Effector CD8-positive, alpha-beta T cell (primary cell): ENCODE measurements around the gene TMEM33.
A peak's percentile ranks its signal among the peaks of the same experiment; 100 is the strongest.
"Not testable (repeated sequence)": the region's sequence is repeated elsewhere in the genome, so short reads cannot be mapped to it uniquely, and the experiment has no call there.

Experiments used
- DNase-seq: peaks from one replicate; lab custom pipeline; 2025; lab: John Stamatoyannopoulos, UW
- total RNA-seq, 4 experiments: gene quantifications; one replicate each; lab custom pipeline; 2026; lab: John Stamatoyannopoulos, UW

The TMEM33 gene, protein sequence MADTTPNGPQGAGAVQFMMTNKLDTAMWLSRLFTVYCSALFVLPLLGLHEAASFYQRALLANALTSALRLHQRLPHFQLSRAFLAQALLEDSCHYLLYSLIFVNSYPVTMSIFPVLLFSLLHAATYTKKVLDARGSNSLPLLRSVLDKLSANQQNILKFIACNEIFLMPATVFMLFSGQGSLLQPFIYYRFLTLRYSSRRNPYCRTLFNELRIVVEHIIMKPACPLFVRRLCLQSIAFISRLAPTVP
- total RNA-seq, result 59.1 to 85.1 (median 69.7) reads per million in 4 experiments

DNA sequence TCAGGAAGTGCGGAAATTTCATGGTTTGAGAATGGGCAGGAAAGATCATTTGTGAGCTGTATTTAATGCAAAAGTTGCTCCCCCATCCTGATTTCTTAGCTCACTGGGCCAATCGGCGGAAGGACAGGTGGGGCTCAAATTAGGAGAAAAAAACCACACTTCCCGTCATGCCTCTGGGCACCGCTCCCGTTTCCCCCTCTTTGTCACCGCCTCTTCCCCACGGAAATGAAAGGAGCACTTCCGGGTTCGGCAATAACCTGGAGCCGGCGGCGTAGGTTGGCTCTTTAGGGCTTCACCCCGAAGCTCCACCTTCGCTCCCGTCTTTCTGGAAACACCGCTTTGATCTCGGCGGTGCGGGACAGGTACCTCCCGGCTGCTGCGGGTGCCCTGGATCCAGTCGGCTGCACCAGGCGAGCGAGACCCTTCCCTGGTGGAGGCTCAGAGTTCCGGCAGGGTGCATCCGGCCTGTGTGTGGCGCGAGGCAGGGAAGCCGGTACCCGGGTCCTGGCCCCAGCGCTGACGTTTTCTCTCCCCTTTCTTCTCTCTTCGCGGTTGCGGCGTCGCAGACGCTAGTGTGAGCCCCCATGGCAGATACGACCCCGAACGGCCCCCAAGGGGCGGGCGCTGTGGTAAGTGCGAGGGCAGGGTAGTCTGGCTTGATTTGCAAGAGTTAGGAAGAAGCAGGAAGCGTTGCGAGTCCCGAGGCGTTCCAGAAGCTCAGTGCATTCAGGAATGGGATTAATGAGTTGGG is at the start of gene TMEM33:
Gene TMEM33, plus strand, starts transcription at position 529 of the 751 bp plus-strand sequence. Its CDS starts 56 bp downstream, at position 585.
- DNase-seq, result peak; percentile 64

DNA sequence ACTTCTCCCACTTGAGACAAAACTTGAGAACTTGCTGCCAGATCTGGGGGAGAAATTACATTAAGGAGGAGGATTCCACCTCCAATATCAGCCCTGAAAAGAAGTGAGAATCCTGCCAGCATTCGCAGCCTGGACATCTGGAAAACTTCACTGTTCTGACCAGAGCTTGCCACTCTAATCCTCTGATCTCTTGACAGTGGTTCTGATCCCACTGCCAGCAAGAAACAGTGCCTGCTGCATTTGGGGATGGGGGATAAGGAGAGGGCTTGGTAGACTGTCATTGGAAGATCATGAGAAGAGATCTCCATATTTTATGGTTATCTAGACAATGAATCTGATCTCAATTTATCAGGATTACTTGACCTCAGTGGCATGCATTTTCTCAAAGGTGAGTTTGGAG is 49.8 kb upstream of the TMEM33 start:
- DNase-seq, result no peak

DNA sequence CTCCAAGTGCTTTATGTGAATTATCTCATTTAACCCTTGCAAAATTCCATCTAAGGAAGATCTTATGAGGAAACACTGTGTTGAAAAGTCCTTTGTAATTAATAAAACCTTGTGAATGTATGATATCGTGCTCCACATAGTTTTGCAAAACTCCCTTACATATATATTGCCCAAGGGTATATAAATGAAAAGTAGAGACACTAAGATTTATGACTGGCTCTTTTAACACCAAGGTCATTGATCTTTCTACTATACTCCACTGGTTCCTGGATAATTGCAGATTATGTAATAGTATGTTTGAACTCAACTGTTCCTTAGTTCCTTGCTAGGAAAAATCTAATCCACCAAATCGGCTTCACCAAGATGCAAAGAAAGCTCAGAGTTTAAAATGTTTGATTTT is 48.0 kb upstream of the TMEM33 start:
- no peak for DNase-seq

DNA sequence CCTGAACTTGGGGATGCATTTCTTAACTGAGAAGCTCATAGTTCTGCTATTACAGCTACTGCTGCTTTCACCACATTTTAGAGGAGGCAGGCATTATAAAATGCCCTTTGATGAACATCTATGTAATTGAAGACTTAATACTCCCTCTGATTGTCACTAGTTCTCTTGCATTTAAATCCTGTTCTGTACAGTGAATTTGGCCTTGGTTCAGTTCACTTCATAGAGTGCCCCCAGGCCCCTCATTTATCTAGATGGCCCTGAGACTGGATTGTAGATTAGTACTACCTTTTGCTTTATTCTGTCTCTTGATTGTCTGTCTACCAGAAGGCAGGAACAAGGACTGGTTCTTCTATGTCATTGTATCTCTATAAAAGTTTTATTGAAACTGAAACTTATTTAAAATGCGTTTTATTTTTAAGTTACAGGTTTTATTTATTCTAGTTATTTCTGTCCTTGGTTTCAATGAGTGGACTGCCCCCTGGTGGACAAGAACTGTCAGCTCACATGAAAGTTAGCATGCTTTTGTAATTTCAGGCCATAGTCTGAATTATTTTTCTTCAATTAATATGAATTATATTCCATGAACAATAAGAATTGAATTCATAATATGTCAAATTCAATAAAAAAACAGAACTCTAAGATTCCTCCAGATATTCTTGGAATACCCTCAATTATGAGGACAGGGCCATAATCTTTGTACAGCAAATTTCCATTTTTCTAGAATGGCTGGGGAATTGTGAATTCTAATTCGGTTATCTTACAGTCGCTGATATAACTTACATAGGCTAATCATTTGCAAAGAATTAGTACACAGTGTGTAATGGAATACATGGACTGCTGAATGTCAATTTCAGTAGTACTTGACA is 47.2 kb upstream of the TMEM33 start:
- DNase-seq, result peak; percentile 9

DNA sequence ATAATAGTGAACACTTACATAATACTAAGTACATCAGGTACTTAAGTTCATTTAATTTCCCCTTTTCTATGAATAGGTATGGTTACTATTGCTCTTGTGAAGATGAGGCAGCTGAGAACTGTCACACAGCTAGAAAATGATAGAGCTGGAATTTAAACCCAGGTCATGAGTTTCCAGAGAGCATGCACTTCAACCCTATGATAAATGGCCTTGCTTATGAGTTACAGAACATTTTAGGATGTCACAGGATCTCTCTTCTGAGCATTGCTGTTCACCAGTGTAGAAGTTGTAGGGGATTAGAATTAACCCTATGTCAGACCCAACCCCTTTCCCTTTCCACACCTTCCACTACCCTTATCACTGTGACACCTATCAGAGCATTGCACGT is 46.5 kb upstream of the TMEM33 start:
- DNase-seq, result no peak

DNA sequence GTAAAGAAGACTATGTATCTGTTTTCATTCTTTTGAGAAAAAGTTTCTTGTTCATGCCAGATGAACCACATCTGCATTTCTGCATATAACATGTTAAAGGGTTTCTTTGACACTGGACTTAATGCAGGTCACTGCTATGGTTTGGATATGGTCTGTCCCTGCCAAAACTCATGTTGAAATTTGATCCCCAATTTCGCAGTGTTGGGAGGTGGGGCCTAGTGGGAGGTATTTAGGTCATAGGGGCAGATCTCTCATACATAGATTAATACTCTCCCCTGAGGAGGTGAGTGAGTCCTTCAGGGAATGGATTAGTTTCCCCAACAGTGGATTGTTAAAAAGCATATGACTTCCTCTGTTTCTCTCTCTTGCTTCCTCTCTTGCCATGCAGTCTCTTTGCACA is 45.9 kb upstream of the TMEM33 start:
- DNase-seq, result no peak

DNA sequence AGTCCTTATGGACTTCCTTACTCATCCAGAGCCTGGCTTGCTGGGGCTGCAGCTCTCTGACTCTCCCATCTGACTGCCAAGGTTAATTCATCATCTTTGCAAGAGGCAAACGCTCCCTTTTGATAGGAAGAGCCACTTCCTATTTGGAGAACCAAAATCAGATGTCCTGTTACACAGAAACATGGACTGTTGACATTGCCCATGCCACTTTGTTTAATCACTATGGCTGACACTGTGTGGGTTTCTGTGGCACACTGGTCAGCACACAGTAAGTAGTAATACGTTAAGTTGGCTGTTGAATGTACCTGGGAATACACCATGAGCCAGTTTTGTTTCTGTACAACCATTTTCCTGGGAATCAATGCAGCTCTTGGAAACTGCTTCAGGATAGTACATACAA is 45.1 kb upstream of the TMEM33 start:
- no peak for DNase-seq

DNA sequence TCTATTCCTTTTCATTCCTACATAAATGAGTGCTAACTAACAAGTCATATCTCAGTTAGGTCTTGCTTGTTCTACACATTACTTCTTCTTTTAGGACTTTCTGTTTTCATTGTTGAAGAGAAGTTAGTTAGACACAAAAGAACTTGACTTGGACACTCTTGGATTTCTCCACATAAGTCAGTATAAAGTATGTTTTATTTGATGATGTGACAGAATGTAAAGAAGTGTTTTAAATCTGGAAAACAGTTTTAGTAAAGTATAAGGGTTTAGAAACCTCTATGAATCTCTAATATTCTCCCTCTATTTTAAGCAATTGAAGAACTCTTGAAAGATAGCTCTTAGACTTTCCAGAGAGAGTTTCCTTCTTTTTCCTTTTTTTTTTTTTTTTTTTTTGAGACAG is 38.6 kb upstream of the TMEM33 start:
- DNase-seq, result no peak

DNA sequence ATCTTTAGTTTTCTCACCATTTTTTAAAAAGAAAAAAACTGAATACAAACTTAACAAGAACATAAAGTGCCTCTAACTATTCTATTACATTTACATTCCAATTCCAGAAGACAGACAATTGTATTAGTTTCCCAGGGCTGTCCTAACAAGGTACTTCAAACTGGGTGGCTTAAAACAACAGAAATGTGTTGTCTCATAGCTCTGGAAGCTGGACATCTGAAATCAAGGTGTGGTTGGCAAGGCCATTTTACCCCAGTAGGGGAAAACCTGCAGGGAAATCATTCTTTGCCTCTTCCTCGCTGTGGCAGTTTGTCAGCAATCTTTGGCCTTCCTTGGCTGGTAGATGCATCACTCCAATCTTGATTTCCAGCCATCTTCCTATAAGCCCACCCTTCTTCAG is 37.5 kb upstream of the TMEM33 start:
- no peak for DNase-seq

DNA sequence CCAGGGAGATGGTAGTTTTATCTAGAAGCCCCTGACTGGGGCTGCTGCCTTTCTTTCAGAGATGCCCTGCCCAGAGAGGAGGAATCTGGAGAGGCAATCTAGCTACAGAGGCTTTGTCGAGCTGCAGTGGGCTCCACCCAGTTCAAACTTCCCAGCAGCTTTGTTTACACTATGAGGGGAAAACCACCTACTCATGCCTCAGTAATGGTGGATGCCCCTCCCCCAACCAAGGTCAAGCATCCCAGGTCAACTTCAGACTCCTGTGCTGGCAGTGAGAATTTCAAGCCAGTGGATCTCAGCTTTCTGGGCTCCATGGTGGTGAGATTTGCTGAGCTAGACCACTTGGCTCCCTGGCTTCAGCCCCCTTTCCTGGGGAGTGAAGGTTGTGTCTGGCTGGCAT is 26.1 kb upstream of the TMEM33 start:
- DNase-seq, result not testable (repeated sequence)

DNA sequence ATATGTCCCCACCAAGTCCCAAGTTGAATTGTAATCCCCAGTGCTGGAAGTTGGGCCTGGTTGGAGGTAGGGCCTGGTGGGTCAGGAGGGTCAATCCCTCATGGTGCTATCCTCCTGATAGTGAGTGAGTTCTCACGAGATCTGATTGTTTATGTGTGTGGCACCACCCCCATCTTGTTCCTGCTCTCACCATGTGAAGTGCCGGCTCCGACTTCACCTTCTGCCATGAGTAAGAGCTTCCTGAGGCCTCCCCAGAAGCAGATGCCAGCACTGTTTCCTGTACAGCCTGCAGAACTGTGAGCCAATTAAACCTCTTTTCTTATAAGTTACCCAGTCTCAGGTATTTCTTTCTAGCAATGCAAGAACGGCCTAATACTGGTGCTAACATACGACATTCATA is 22.7 kb upstream of the TMEM33 start:
- DNase-seq, result no peak

DNA sequence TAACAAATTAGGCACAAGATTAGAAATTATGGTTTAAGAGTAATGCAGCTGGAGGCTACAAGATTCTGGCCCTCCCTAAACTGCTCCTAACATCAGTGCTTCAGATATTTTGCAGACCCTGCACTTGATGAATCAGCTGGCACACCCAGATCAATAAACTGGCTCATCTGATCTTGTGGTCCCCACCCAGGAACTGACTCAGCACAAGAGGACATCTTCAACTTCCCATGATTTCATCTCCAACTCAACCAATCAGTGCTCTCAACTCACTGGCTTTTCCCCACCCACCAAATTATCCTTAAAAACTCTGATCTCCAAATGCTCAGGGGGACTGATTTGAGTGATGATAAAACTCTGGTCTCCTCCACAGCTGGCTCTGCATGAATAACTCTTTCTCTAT is 21.7 kb upstream of the TMEM33 start:
- DNase-seq, result no peak

DNA sequence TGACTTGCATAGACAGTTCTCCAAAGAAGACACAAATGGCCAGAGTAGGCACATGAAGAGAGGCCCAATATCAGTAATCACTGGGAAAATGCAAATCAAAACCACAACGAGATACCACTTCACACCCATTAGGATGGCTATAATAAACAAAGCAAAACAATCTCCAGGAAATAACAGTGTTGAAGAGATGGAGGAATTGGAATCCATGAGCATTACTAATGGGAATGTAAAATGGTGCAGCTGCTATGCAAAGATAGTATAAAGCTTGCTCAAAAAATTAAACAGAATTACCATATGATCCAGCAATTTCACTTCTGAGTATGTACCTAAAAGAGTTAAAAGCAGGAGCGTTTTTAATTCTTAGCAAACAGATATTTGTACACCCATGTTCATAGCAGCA is 17.0 kb upstream of the TMEM33 start:
- no peak for DNase-seq

DNA sequence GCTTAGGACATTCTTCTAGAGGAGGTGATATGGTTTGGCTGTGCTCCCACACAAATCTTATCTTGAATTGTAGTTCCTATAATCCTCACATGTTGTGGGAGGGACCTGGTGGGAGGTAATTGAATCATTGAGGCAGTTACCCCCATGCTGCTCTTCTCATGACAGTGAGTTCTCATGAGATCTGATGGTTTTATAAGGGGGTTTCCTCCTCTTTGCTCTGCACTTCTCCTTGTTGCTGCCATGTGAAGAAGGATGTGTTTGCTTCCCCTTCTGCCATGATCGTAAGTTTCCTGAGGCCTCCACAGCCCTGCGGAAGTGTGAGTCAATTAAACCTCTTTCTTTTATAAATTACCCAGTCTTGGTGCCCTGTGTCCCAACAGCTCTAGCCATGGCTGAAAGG is 14.8 kb upstream of the TMEM33 start:
- DNase-seq, result not testable (repeated sequence)

DNA sequence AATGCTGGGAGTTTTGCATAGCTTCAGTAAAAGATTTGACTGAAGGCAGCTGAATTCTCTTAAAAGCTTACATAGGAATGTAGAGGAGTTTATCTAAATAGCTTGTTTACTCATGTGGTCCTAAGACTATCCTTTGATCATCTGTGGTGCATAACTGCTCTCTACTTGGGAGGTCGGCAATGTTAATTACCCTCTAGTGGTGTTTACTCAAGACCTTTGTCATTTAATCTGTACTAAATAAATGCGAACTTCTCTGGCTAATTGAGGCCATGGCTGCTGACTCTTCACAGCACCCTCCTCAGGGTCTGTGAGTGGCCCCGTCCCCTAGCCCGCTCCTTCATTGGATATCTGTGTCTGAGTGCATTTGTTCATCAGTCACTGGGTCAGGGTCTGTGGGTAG is 13.8 kb upstream of the TMEM33 start:
- no peak for DNase-seq

DNA sequence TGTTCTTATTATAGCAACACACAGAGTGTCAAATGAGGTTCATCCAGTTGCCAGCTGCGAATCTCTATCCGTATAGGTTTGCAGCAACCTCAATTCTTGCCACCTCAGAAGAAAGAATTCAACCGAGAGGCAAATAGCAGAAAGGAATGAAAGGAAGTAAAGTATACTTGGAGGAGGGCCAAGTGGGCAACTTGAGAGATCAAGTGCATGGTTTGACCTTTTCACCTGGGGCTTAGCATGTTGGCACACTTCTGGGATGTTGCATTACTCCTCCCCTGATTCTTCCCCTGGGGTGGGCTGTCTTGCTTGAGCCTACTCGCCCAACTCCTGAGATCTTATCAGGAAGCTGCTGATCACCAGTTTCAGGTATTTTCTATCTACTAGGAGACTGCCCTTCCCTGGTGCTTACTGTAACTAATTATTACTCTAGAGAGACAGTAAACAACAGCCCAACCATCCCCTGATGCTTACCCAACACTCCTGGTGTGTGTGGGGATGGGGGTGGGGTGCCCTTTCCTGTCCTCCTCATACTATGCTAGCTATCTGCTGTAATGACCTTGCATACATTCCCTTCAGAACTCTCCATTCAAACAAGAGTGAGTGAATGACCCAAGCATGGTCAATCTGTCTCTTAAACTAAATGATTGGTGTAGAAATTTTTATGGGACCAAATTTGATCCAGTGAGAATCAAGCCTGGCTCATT is 7.3 kb upstream of the TMEM33 start:
- DNase-seq, result no peak

DNA sequence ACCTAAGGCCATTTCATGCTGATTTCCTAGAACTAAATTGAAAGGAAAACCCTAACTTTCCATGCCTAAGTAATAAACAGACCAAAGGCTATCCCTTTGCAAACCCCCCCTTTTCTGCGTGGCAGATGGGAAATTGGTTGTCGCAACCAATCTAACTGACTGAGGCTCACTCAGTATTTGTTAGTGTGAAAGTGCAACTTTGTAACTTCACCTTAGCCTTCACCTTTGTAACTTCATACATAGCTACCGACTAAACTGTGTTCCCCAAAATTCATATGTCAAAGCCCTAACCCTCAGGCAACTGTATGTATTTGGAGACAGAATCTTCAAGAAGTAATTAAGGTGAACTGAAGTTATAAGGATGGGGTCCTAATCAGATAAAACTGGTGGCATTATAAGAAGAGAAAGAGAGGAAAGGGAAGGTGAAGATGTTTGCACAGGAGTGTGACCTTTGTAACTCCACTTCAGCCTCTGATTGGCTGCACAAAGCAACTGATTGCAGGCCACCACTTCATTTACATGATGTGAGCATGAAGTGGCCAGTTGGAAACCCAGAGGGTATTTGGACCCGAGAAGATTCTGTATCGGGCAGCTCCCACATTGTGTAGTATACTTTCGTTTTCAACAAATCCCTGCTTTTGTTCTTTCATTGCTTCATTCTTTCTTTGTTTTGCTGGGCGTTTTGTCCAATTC is 4.9 kb upstream of the TMEM33 start:
- DNase-seq, result no peak

DNA sequence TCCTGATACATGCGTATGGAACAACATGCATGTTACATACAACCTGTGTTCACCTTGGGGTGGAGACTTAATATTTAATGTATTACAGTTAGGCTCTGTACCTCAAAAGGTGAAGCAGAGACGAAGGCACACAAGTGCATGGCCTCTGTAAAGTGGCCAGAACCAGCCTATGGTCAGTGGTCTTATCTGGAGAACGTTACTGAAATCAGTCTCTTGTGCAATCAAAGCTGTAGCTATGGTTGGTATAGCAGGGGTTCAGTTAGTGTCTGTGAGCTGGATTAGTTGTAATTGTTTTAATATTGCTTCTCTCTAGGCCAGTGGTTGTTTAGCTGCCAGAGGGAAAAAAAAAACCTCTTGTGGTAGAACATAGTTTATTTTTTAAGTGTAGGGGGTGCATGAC is 2.2 kb upstream of the TMEM33 start:
- no peak for DNase-seq

DNA sequence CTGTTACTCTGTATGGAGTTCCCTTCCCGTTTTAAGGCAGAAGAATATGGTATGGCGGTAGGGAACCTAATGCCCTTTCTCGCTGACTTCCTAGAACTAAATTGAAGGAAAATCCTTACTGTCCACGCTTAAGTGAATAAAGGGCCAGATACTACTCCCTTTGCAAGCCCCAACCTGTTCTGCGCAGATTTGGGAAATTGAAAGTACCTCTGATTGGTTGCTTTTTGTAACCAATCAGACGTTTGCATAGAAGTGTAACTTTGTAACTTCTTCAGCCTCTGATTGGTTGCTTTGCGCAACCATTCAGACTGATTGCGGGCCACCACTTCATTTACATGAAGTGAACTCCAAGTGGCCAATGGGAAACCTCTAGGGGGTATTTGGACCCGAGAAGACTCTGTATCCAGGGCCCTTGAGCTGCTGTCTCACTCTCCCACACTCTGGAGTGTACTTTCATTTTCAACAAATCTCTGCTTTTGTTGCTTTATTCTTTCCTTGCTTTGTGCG is 1.2 kb upstream of the TMEM33 start:
- no peak for DNase-seq

DNA sequence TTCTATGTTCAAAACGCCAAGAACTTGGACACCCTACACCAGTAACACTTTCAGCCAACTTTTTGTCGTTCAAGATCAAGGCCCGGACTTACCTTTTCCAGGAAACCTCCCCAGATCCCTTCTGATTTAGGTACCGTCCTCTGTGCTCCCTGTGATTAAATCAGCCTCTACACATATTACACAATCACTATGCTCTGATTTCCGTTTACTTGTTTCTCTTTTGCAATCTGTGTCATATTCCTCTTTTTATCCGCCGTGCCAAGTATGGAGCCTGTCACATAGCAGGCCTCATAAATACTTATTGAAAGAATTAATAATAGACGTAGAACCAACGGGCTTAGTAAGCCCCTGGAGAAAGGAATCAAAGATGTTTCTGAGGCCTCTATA is 722 bp upstream of the TMEM33 start:
- DNase-seq, result no peak

DNA sequence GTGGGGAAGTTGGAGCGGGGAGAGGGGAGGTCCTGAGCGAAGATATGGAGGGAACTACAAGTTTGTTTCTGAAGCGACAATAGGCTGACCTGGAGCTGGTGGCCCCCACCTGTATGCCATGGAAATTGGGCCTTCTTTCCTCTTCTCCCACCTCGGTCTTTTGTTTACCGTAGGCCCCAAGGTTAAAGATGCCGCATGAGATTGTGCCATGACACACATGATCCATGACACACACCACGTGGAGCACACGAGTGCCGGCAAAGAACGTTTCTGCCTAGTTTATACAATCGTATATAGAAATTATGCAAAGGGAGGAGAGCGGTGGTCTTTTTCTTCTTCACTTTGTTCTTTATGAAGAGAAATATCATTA is 408 bp downstream of the TMEM33 start:
- DNase-seq, result no peak
